ENCODE results near the gene UNC80.

DNA sequence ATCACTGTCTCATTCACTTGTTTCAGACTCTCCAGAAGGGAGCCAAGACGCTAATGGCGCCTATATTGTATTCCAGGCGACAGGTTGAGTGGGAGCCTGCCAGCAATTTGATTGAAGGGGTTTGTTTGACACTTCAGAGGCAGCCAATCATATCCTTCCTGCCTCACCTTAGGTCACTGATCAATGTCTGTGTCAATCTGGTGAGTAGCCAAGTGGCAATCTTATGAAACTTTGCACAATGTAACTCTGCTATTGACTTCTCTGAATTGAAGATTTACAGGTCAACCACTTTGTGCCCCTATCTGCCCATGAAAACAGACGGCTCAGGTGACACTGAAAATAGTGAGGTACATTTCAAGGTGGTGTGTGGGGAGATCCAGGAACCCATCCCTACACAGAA lies 198.1 kb downstream of the UNC80 start:
- TF ChIP-seq, protein P1, sequence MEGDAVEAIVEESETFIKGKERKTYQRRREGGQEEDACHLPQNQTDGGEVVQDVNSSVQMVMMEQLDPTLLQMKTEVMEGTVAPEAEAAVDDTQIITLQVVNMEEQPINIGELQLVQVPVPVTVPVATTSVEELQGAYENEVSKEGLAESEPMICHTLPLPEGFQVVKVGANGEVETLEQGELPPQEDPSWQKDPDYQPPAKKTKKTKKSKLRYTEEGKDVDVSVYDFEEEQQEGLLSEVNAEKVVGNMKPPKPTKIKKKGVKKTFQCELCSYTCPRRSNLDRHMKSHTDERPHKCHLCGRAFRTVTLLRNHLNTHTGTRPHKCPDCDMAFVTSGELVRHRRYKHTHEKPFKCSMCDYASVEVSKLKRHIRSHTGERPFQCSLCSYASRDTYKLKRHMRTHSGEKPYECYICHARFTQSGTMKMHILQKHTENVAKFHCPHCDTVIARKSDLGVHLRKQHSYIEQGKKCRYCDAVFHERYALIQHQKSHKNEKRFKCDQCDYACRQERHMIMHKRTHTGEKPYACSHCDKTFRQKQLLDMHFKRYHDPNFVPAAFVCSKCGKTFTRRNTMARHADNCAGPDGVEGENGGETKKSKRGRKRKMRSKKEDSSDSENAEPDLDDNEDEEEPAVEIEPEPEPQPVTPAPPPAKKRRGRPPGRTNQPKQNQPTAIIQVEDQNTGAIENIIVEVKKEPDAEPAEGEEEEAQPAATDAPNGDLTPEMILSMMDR (IDR thresholded peaks at IDR 0.05), result no peak
- TF ChIP-seq POLR2A (IDR thresholded peaks at IDR 0.05), result no peak
